HG03460 (cell line): ENCODE results near the gene P4HA2.

Source experiments
- ATAC-seq: cut with Tn5 transposase; IDR thresholded peaks from one replicate; pipeline ENCODE4 v1.9.1; 2021; ENCODE audit not compliant: unreplicated experiment

The P4HA2 gene

GRCh38 chr5:132227485-132228240 is at the start of gene P4HA2:
P4HA2 (minus strand) TSS chr5:132227853; CDS start chr5:132218626, 9,227 bp downstream.
- ATAC-seq = peak; percentile 88

GRCh38 chr5:132277256-132277655 is 49.6 kb upstream of the P4HA2 start:
- ATAC-seq = no peak

GRCh38 chr5:132275367-132276220 is 47.9 kb upstream of the P4HA2 start:
- ATAC-seq = no peak

- no peak for ATAC-seq
Observed at GRCh38 chr5:132274050-132274792, 46.6 kb upstream of the P4HA2 start.

- no peak for ATAC-seq
Observed at GRCh38 chr5:132273631-132274030, 46.0 kb upstream of the P4HA2 start.

- no peak for ATAC-seq
Observed at GRCh38 chr5:132272311-132273210, 44.9 kb upstream of the P4HA2 start.

- no peak for ATAC-seq
Observed at GRCh38 chr5:132271251-132272246, 43.9 kb upstream of the P4HA2 start.

GRCh38 chr5:132270706-132271105 is 43.1 kb upstream of the P4HA2 start:
- ATAC-seq = no peak

GRCh38 chr5:132270335-132270665 is 42.6 kb upstream of the P4HA2 start:
- ATAC-seq = no peak

GRCh38 chr5:132269635-132270334 is 42.1 kb upstream of the P4HA2 start:
- no peak for ATAC-seq

- peak; percentile 66 for ATAC-seq
Observed at GRCh38 chr5:132268769-132269551, 41.3 kb upstream of the P4HA2 start.

- peak; percentile 7 for ATAC-seq
Observed at GRCh38 chr5:132267931-132268768, 40.5 kb upstream of the P4HA2 start.

GRCh38 chr5:132267166-132267739 is 39.6 kb upstream of the P4HA2 start:
- no peak for ATAC-seq

- no peak for ATAC-seq
Observed at GRCh38 chr5:132266836-132267160, 39.1 kb upstream of the P4HA2 start.

GRCh38 chr5:132266031-132266835 is 38.6 kb upstream of the P4HA2 start:
- ATAC-seq = no peak
